SK-N-SH (cell line): ENCODE results near the gene TRUB2.

ENCODE experiments used
- CTCF ChIP-seq: fragments of 200-600 bp; sonication (generic); IDR thresholded peaks from 2 replicates; pipeline ENCODE4 v1.6.1; 2017; ENCODE audit warnings: antibody characterized with exemption, mild to moderate bottlenecking, moderate library complexity
- RFX5 ChIP-seq: IDR thresholded peaks from 2 replicates; pipeline ENCODE4 v1.6.1; 2012; ENCODE audit warnings: mild to moderate bottlenecking, improper control_type of control experiment, low read length
- TAF1 ChIP-seq: IDR thresholded peaks from 2 replicates; pipeline ENCODE4 v1.6.1; 2012; ENCODE audit warnings: low read depth, mild to moderate bottlenecking, low read length, moderate library complexity, borderline replicate concordance
- YY1 ChIP-seq: IDR thresholded peaks from 2 replicates; pipeline ENCODE4 v1.4.0; 2012; ENCODE audit warnings: low read depth, mild to moderate bottlenecking
- ZBTB33 ChIP-seq: IDR thresholded peaks from 2 replicates; pipeline ENCODE4 v1.4.0; 2012; ENCODE audit warnings: low read depth, borderline replicate concordance

GRCh38 chr9:128271512-128271911 lies 50.7 kb downstream of the TRUB2 start:
- TF ChIP-seq TAF1 (no peak), CTCF (no peak), ZBTB33 (no peak), RFX5 (no peak), YY1 (no peak)
